ENCODE data around the gene TPM2.

Gene TPM2

DNA sequence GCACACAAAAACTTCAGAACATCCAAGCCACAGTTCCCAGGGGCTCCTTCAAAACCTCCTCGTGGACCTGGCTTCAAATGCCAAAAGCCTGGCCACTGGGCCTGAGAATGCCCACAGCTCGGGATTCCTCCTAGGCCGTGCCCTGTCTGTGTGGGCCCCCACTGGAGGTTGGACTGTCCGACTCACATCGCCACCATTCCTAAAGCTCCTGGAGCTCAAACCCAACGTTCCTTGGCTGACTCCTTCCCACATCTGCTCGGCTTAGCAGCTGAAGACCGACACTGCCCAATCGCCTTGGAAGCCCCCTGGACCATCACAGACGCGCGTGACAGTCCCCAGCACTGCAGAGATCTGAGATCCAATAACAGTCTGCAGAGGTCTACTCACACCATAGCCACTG, 46.7 kb downstream of the TPM2 start:
- TF ChIP-seq, protein P1, sequence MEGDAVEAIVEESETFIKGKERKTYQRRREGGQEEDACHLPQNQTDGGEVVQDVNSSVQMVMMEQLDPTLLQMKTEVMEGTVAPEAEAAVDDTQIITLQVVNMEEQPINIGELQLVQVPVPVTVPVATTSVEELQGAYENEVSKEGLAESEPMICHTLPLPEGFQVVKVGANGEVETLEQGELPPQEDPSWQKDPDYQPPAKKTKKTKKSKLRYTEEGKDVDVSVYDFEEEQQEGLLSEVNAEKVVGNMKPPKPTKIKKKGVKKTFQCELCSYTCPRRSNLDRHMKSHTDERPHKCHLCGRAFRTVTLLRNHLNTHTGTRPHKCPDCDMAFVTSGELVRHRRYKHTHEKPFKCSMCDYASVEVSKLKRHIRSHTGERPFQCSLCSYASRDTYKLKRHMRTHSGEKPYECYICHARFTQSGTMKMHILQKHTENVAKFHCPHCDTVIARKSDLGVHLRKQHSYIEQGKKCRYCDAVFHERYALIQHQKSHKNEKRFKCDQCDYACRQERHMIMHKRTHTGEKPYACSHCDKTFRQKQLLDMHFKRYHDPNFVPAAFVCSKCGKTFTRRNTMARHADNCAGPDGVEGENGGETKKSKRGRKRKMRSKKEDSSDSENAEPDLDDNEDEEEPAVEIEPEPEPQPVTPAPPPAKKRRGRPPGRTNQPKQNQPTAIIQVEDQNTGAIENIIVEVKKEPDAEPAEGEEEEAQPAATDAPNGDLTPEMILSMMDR (IDR thresholded peaks at IDR 0.05) = no peak

DNA sequence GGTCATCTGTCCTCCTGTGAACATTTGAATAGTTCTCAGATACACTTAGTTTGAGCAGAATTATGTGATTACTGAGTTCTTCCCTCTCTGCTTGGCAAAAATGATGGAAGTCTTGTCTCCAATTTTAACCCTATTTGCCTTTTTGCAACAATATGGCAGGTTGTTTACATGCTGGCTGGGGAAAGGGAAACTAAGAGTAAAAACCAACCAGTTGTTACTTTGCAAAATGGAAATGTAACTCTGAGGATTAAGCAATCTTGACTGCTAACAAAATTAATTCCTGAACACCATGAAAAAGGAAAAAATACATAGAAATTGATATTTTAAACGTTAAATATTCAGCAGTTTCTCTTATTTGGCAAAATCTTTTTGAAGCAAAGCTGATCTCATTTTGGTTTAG, 50.1 kb downstream of the TPM2 start:
- TF ChIP-seq, protein P1 (IDR thresholded peaks at IDR 0.05) = no peak

DNA sequence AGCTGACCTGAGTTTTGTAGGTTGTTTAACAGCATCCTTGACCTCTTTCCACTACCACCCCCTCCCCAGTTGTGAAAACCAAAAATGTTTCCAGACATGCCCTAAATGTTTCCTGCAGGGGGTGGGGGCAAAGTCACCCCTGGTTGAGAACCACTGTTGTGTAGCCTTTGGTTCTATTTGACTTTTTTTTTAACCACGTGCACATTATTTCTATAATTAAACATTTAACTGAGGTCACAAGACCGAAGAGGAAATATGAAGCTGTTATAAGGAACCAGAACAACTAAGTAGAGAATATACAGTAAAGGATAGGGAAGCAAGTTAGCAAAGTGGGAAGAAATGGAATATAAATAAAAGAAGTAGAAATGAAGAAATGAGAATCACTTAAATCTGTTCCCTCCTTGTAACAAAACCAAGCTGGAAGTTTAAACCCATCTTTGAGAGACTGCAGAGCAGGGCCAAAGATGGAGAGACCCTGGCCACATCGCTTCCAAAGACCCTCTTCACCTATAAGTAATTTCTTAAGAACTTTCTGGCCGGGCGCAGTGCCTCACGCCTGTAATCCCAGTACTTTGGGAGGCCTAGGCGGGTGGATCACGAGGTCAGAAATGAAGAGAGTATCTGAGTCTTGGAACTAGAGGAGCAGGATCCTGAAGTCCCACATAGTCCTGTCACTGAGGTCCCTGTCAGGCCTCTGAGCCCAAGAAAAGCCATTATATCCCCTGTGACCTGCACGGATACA, 53.4 kb downstream of the TPM2 start:
- TF ChIP-seq, protein P1 (IDR thresholded peaks at IDR 0.05) = no peak

DNA sequence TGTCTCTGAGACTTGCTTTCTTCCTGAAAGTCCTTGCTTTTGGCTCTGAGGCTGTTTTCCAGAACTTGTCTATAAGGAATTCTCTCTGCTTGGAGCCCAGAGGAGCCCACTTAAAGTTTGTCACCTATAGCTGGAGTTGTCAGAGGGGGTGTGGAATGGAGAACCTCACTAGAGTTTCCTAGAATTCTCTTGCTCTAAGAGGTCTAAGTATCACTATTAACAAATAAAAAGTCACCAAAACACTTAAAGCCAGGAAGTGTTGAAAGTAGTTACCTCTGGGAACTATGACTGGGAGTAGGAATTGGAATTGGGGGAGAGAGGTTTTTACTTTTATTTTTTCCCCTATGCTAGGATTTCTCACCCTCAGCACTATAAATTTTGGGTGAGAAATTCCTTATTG, 54.0 kb downstream of the TPM2 start:
- TF ChIP-seq, protein P1 (IDR thresholded peaks at IDR 0.05) = no peak
